ENCODE data around the gene GPC5. TPM values are rescaled to one million over a fixed set of nuclear protein-coding genes. Genes with fewer than 3 reads are reported as not detected.

The GPC5 gene
- total RNA-seq, 1 donor from 2014 or later = 0.57 TPM

- Mint-ChIP-seq H3K4me1 (ENCODE audit: low read depth) (no peaks in the 10 kb centered on the region), H3K4me3 (ENCODE audit: low read depth) (no peak overlapping the region), H3K9me3 (ENCODE audit: low read depth) (peaks cover 4% of the 10 kb centered on the region), H3K27me3 (no peaks in the 10 kb centered on the region), H3K36me3 (ENCODE audit: insufficient read depth) (peaks cover under 1% of the 10 kb centered on the region), H3K27ac (no peak overlapping the region)
- no peak for TF ChIP-seq CTCF (IDR thresholded peaks at IDR 0.05; ENCODE audit: unreplicated experiment)
- DNase-seq (ENCODE audit: low spot score, unreplicated experiment) = no peak
Measured at GRCh38 chr13:91824416-91824815, 426.0 kb downstream of the GPC5 start.

GRCh38 chr13:91825516-91825915, 427.1 kb downstream of the GPC5 start:
- peaks cover 2% of the 10 kb centered on the region for H3K36me3 Mint-ChIP-seq (ENCODE audit: insufficient read depth)
- H3K4me3 Mint-ChIP-seq (ENCODE audit: low read depth) = no peak overlapping the region
- no peaks in the 10 kb centered on the region for H3K4me1 Mint-ChIP-seq (ENCODE audit: low read depth)
- no peaks in the 10 kb centered on the region for H3K27me3 Mint-ChIP-seq
- H3K9me3 Mint-ChIP-seq (ENCODE audit: low read depth) = peaks cover 11% of the 10 kb centered on the region
- TF ChIP-seq CTCF (IDR thresholded peaks at IDR 0.05; ENCODE audit: unreplicated experiment) = no peak
- no peak overlapping the region for H3K27ac Mint-ChIP-seq
- no peak for DNase-seq (ENCODE audit: low spot score, unreplicated experiment)

- no peaks in the 10 kb centered on the region for H3K27me3 Mint-ChIP-seq
Measured at GRCh38 chr13:91836553-91836952, 438.1 kb downstream of the GPC5 start.

GRCh38 chr13:91845612-91846011, 447.2 kb downstream of the GPC5 start:
- Mint-ChIP-seq H3K27ac (no peak overlapping the region), H3K4me3 (ENCODE audit: low read depth) (no peak overlapping the region), H3K36me3 (ENCODE audit: insufficient read depth) (no peaks in the 10 kb centered on the region), H3K4me1 (ENCODE audit: low read depth) (no peaks in the 10 kb centered on the region), H3K9me3 (ENCODE audit: low read depth) (no peaks in the 10 kb centered on the region), H3K27me3 (peaks cover 4% of the 10 kb centered on the region)
- TF ChIP-seq CTCF (IDR thresholded peaks at IDR 0.05; ENCODE audit: unreplicated experiment) = no peak
- no peak for DNase-seq (ENCODE audit: low spot score, unreplicated experiment)

More at GRCh38 chr13:91836553-91836952, 438.1 kb downstream of the GPC5 start:
- Mint-ChIP-seq H3K36me3 (ENCODE audit: insufficient read depth) (no peaks in the 10 kb centered on the region), H3K4me1 (ENCODE audit: low read depth) (no peaks in the 10 kb centered on the region), H3K27ac (no peak overlapping the region), H3K4me3 (ENCODE audit: low read depth) (no peak overlapping the region), H3K9me3 (ENCODE audit: low read depth) (peaks cover 6% of the 10 kb centered on the region)
- DNase-seq (ENCODE audit: low spot score, unreplicated experiment) = no peak
- no peak for TF ChIP-seq CTCF (IDR thresholded peaks at IDR 0.05; ENCODE audit: unreplicated experiment)

GRCh38 chr13:91863699-91864098, 465.3 kb downstream of the GPC5 start:
- no peak for TF ChIP-seq CTCF (IDR thresholded peaks at IDR 0.05; ENCODE audit: unreplicated experiment)
- DNase-seq (ENCODE audit: low spot score, unreplicated experiment) = no peak
- Mint-ChIP-seq H3K36me3 (ENCODE audit: insufficient read depth) (no peaks in the 10 kb centered on the region), H3K4me1 (ENCODE audit: low read depth) (no peaks in the 10 kb centered on the region), H3K9me3 (ENCODE audit: low read depth) (no peaks in the 10 kb centered on the region), H3K4me3 (ENCODE audit: low read depth) (no peak overlapping the region), H3K27ac (no peak overlapping the region), H3K27me3 (no peaks in the 10 kb centered on the region)

All from progenitor cell of endocrine pancreas (in vitro differentiated cells).